ENCODE measurements around the gene AHNAK2. TPM values are rescaled to one million over a fixed set of nuclear protein-coding genes. Genes with fewer than 3 reads are reported as not detected.

AHNAK2 gene
- total and polyA plus RNA-seq, 2 of the 13 experiments (the other 11 are each of a cell fraction or from before 2014, with no cell fraction given): 0.11 to 0.18 TPM

DNA sequence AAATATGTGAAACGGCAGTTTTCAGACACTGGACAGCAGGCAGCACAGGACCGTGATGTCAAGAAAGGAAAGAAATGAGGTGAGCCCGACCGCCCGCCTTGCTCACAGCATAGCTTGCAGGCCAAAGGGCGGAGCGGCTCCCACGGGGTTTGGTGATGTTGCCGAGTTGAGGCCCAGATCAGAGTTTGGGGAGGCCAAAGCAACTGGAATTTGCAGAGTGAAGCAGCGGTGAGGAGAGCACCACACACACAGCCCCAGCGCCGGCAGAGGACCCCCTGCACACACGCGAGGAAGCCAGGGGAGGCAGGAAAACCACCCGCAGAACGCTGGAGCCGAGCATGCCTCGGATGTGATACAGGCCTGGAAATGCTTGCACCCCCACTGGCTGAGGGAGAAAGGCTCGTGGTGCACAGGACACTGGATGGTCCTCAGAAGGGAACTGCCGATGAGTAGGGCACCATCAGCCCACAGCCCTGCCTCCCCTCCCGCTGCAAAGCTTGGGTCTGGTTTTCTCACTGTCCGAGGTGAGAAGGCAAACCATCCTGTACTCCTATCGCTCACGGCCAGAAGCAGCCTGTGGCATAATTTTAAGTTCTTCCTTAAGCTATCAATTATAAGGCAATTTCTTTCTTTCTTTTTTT lies 79.2 kb downstream of the AHNAK2 start:
- no TSS peak for BruUV-seq (replicated peaks)
- no peak for TF ChIP-seq ELF1 (CRISPR knock-in tag; IDR thresholded peaks at IDR 0.05)
- TF ChIP-seq GPN1 (CRISPR knock-in tag; IDR thresholded peaks at IDR 0.05; ENCODE audit: borderline replicate concordance): no peak
- TF ChIP-seq ETV6 (CRISPR knock-in tag; conservative IDR thresholded peaks at IDR 0.05): no peak
- TF ChIP-seq, protein P1, sequence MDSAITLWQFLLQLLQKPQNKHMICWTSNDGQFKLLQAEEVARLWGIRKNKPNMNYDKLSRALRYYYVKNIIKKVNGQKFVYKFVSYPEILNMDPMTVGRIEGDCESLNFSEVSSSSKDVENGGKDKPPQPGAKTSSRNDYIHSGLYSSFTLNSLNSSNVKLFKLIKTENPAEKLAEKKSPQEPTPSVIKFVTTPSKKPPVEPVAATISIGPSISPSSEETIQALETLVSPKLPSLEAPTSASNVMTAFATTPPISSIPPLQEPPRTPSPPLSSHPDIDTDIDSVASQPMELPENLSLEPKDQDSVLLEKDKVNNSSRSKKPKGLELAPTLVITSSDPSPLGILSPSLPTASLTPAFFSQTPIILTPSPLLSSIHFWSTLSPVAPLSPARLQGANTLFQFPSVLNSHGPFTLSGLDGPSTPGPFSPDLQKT (CRISPR knock-in tag; IDR thresholded peaks at IDR 0.05; ENCODE audit: borderline replicate concordance): no peak
- TF ChIP-seq, protein P2, sequence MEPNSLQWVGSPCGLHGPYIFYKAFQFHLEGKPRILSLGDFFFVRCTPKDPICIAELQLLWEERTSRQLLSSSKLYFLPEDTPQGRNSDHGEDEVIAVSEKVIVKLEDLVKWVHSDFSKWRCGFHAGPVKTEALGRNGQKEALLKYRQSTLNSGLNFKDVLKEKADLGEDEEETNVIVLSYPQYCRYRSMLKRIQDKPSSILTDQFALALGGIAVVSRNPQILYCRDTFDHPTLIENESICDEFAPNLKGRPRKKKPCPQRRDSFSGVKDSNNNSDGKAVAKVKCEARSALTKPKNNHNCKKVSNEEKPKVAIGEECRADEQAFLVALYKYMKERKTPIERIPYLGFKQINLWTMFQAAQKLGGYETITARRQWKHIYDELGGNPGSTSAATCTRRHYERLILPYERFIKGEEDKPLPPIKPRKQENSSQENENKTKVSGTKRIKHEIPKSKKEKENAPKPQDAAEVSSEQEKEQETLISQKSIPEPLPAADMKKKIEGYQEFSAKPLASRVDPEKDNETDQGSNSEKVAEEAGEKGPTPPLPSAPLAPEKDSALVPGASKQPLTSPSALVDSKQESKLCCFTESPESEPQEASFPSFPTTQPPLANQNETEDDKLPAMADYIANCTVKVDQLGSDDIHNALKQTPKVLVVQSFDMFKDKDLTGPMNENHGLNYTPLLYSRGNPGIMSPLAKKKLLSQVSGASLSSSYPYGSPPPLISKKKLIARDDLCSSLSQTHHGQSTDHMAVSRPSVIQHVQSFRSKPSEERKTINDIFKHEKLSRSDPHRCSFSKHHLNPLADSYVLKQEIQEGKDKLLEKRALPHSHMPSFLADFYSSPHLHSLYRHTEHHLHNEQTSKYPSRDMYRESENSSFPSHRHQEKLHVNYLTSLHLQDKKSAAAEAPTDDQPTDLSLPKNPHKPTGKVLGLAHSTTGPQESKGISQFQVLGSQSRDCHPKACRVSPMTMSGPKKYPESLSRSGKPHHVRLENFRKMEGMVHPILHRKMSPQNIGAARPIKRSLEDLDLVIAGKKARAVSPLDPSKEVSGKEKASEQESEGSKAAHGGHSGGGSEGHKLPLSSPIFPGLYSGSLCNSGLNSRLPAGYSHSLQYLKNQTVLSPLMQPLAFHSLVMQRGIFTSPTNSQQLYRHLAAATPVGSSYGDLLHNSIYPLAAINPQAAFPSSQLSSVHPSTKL (CRISPR knock-in tag; IDR thresholded peaks at IDR 0.05): no peak
- no peak for TF ChIP-seq CREB1 (IDR thresholded peaks at IDR 0.05)
- no peak for TF ChIP-seq CREB1 (CRISPR knock-in tag; IDR thresholded peaks at IDR 0.05)
- TF ChIP-seq, protein P3, sequence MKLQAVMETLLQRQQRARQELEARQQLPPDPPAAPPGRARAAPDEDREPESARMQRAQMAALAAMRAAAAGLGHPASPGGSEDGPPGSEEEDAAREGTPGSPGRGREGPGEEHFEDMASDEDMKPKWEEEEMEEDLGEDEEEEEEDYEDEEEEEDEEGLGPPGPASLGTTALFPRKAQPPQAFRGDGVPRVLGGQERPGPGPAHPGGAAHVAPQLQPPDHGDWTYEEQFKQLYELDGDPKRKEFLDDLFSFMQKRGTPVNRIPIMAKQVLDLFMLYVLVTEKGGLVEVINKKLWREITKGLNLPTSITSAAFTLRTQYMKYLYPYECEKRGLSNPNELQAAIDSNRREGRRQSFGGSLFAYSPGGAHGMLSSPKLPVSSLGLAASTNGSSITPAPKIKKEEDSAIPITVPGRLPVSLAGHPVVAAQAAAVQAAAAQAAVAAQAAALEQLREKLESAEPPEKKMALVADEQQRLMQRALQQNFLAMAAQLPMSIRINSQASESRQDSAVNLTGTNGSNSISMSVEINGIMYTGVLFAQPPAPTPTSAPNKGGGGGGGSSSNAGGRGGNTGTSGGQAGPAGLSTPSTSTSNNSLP (IDR thresholded peaks at IDR 0.05; ENCODE audit: low read depth, low read length): no peak
- intact Hi-C loops (cut with micrococcal nuclease; ENCODE audit: unreplicated experiment) (no loop called here), in situ Hi-C loops (cut with HindIII; ENCODE audit: extremely low pct_ligation_motif_present, low pct_unique_long_range_greater_than_20kb) (no loop called here)
- no peak for ATAC-seq
- Histone ChIP-seq H3K27ac (ENCODE audit: extremely low read length, insufficient read depth, low read length) (no peak overlapping the region), H3K4me2 (ENCODE audit: low read depth, low read length) (no peak overlapping the region), H3K4me3 (replicated peaks in 1 of 3; ENCODE audit: insufficient read depth in 1 of 3, low read depth in 2 of 3, low read length in 3 of 3) (no peak overlapping the region), H3K79me2 (ENCODE audit: insufficient read depth, low read length) (no peaks in the 10 kb centered on the region), H3K4me1 (ENCODE audit: insufficient read depth, low read length) (peaks cover 9% of the 10 kb centered on the region; the same call in 1 of the 2 replicates), H3K9me3 (ENCODE audit: low read length) (no peaks in the 10 kb centered on the region), H2AFZ (ENCODE audit: low read length) (no peak overlapping the region), H4K20me1 (ENCODE audit: insufficient read depth, low read length) (no peaks in the 10 kb centered on the region), H3K9ac (ENCODE audit: insufficient read depth, low read depth, low read length) (no peak overlapping the region), H3K27me3 (ENCODE audit: control insufficient read depth in 1 of 2, insufficient read depth in 2 of 2, low read length in 2 of 2) (peaks cover 1 to 21% of the 10 kb centered on the region in 2 experiments; a peak in 4 of 5 replicates), H3K36me3 (replicated peaks in 1 of 2; ENCODE audit: control insufficient read depth in 1 of 2, insufficient read depth in 2 of 2, low read length in 2 of 2) (no peaks in the 10 kb centered on the region)
- FAIRE-seq: no peak
- 65% methylated on average over 20 of the region's 24 CpGs for WGBS (ENCODE audit: low lambda C conversion rate)
- no peak for DNase-seq (ENCODE audit: low spot score)
- CTCF ChIA-PET (ENCODE audit: low intra/inter-chr PET ratio, low total read pairs): no interaction called here
- POLR2A ChIA-PET: no interaction called here
